Cerebellar cortex (tissue), 1 donor: ENCODE results near the gene SPATA18.
"Not testable (repeated sequence)": the region's sequence is repeated elsewhere in the genome, so short reads cannot be mapped to it uniquely, and the experiment has no call there.

Experiments
- DNase-seq: peaks from one replicate; pipeline ENCODE4 v3.0.0-alpha.2; 2015; ENCODE audit warnings: low spot score

The SPATA18 gene

GRCh38 chr4:52052475-52052780 lies 1.3 kb downstream of the SPATA18 start:
- DNase-seq, result no peak

- DNase-seq, result no peak
Observed at GRCh38 chr4:52054254-52054653, 3.1 kb downstream of the SPATA18 start.

GRCh38 chr4:52057196-52057595 lies 6.1 kb downstream of the SPATA18 start:
- DNase-seq, result no peak

GRCh38 chr4:52058275-52058674 lies 7.2 kb downstream of the SPATA18 start:
- no peak for DNase-seq

GRCh38 chr4:52059372-52059771 lies 8.3 kb downstream of the SPATA18 start:
- DNase-seq, result no peak

GRCh38 chr4:52069571-52069970 lies 18.5 kb downstream of the SPATA18 start:
- DNase-seq, result no peak

- DNase-seq, result no peak
Observed at GRCh38 chr4:52071791-52072546, 20.9 kb downstream of the SPATA18 start.

- DNase-seq, result no peak
Observed at GRCh38 chr4:52076731-52077130, 25.6 kb downstream of the SPATA18 start.

GRCh38 chr4:52079659-52080058 lies 28.6 kb downstream of the SPATA18 start:
- no peak for DNase-seq

- DNase-seq, result no peak
Observed at GRCh38 chr4:52081216-52081615, 30.1 kb downstream of the SPATA18 start.

- DNase-seq, result not testable (repeated sequence)
Observed at GRCh38 chr4:52086425-52086824, 35.3 kb downstream of the SPATA18 start.

- no peak for DNase-seq
Observed at GRCh38 chr4:52091801-52092200, 40.7 kb downstream of the SPATA18 start.

GRCh38 chr4:52093466-52093865 lies 42.4 kb downstream of the SPATA18 start:
- no peak for DNase-seq

- no peak for DNase-seq
Observed at GRCh38 chr4:52094376-52095145, 43.5 kb downstream of the SPATA18 start.

GRCh38 chr4:52095374-52095773 lies 44.3 kb downstream of the SPATA18 start:
- no peak for DNase-seq

GRCh38 chr4:52096048-52096447 lies 44.9 kb downstream of the SPATA18 start:
- DNase-seq, result no peak

GRCh38 chr4:52098618-52099017 lies 47.5 kb downstream of the SPATA18 start:
- DNase-seq, result no peak

GRCh38 chr4:52099860-52100461 lies 48.9 kb downstream of the SPATA18 start:
- no peak for DNase-seq

- DNase-seq, result no peak
Observed at GRCh38 chr4:52102587-52102986, 51.5 kb downstream of the SPATA18 start.

- peak; percentile 11 for DNase-seq
Observed at GRCh38 chr4:52103319-52103718, 52.2 kb downstream of the SPATA18 start.

GRCh38 chr4:52105276-52105675 lies 54.2 kb downstream of the SPATA18 start:
- DNase-seq, result no peak

GRCh38 chr4:52106191-52106590 lies 55.1 kb downstream of the SPATA18 start:
- no peak for DNase-seq

- DNase-seq, result no peak
Observed at GRCh38 chr4:52106660-52107059, 55.6 kb downstream of the SPATA18 start.
